Measurements from ENCODE around the gene UCKL1.

- TF ChIP-seq, protein P1, sequence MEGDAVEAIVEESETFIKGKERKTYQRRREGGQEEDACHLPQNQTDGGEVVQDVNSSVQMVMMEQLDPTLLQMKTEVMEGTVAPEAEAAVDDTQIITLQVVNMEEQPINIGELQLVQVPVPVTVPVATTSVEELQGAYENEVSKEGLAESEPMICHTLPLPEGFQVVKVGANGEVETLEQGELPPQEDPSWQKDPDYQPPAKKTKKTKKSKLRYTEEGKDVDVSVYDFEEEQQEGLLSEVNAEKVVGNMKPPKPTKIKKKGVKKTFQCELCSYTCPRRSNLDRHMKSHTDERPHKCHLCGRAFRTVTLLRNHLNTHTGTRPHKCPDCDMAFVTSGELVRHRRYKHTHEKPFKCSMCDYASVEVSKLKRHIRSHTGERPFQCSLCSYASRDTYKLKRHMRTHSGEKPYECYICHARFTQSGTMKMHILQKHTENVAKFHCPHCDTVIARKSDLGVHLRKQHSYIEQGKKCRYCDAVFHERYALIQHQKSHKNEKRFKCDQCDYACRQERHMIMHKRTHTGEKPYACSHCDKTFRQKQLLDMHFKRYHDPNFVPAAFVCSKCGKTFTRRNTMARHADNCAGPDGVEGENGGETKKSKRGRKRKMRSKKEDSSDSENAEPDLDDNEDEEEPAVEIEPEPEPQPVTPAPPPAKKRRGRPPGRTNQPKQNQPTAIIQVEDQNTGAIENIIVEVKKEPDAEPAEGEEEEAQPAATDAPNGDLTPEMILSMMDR (IDR thresholded peaks at IDR 0.05; ENCODE audit: insufficient read depth, low read length, poor library complexity, severe bottlenecking): no peak
- TF ChIP-seq EZH2phosphoT487 (conservative IDR thresholded peaks at IDR 0.05; ENCODE audit: low read length): no peak
Observed at GRCh38 chr20:63943808-63944077, 12.5 kb downstream of the UCKL1 start.
